HG02981 (cell line): ENCODE measurements around the gene UTP25.
A peak's percentile ranks its signal among the peaks of the same experiment; 100 is the strongest.

Experiments
- ATAC-seq: cut with Tn5 transposase; IDR thresholded peaks from one replicate; pipeline ENCODE4 v1.9.1; 2021; ENCODE audit warnings: mild to moderate bottlenecking, moderate library complexity; ENCODE audit not compliant: unreplicated experiment

UTP25 gene

GRCh38 chr1:209837671-209838070 lies 9.9 kb downstream of the UTP25 start:
- ATAC-seq: no peak

GRCh38 chr1:209838537-209838936 lies 10.8 kb downstream of the UTP25 start:
- no peak for ATAC-seq

DNA sequence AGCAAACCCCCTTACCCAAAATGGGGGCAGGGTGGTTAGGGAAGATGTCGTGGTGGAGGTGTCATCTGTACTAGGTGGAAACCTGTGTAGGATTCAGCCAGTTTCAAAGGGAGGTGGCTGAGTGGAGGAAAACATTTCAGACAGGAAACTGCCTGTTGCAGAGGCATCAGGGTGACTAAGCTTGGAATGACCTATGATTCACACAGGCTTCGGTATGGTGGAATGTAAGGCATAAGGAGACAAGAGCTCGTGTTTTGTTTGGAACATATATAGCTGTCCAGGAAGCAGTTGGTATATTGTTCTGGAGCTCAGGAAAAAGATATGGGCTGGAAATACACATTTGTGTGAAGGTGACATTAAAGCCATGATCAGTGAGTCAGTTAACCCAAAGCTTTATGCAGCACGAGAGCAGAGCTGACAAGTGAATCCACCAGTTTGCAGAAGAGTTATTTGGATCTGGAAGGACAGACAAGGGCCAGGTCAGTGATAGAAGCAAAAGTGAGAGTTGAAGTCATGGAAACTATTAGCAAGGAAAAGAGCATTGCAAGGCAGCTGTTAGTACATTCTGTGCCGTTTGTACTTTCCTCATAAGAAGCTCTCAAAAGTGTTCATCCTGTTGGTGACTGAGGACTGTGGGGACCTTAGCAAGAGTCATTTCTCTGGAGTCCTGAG lies 12.2 kb downstream of the UTP25 start:
- no peak for ATAC-seq

GRCh38 chr1:209840611-209841010 lies 12.8 kb downstream of the UTP25 start:
- no peak for ATAC-seq

DNA sequence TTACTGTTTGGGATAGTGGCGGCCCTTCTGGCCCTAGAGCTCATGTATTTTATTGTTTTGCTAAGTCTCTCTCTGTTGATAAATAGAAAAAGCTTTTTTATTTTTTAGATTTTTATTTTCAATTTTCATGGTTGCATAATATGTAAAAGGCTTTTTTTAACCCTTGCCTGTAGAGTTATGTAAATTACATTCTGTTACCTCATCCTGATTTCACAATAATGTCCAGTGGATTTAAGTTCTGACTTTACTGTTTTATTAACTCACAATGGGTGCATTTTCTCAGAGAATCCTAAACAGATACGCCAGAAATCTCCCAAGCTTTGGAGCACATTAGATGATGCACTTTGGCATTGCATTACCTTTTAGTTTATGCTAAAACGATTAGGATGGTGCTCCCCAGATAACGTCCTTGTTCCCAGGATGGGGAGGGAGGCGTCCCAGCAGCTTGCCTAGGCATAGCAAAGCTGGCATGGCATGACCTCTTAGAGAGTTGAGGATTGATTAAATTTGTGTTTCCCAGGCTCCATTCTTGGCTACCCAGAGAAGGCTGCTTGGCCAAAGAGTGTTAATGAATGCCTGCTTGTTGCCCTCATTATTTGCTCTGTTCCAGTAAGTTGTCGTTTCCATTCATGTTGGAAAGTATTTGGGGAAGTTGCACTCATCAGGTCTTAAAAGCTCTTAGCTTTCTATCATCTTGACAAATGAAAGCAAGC lies 17.1 kb downstream of the UTP25 start:
- no peak for ATAC-seq

DNA sequence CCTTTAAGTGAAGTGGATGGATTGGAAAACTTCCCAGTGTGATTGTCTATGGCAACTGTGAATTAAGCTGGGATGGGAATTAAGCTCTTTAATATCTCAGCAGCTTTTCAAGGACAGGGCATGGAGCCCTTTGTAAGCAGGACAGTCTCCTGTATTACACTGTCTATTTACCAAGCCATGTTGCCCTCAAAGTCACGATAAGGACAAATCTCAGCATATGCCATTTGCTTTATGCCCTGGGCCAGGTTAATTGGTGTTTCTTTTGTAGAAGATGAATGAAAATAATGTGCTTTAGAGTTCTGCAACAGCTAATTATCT lies 17.6 kb downstream of the UTP25 start:
- ATAC-seq: no peak

- no peak for ATAC-seq
Measured at GRCh38 chr1:209849388-209849787, 21.6 kb downstream of the UTP25 start.

DNA sequence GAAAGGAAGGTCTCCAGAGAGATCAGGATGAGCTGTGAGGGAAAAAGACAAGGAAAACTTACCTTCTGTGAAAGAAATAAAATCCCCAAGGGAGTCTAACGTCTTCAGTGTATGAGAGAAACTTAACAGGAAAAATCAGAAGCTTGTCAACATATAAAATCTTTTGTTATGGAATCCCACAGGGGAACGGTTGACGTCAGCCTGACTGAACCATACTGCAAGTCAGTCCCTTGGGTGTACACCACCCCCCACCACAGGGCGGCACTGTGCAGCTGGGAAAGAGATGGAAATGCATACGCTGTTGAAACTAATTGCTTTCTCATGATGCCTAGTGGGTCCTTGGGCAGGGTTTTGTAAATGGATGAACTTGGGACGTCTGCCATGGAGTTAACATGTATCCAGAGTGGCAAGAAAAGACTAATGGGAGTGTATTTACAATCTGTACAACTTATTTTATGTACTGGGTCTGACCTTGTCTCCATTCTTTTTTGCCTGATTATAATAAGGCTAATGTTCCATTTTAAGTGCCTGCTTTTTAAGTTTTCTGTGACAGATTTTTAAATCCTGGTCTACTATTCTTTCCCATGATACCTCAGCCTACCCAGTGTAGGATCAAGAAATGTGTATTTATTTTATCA lies 22.7 kb downstream of the UTP25 start:
- peak; percentile 65 for ATAC-seq

DNA sequence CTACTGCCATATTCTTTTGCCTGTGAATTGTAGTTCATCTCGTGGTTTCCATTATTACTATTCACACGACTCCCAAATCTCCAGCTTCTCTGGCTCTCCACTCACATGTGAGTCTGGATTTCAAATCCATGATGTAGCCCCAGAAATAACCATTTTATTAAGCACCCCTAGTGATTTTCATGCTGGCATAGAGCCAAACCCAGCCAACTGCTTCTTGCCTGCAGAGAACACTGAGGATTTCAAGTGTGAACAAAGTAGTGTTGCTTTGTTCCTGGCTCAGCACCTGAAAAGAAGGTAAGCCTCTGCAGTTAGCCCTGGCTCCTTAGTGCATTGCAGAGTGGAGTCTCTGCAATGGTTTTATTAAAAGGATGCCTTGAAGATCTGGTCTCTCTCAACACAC lies 25.9 kb downstream of the UTP25 start:
- ATAC-seq: no peak

GRCh38 chr1:209854196-209854595 lies 26.4 kb downstream of the UTP25 start:
- ATAC-seq: no peak

DNA sequence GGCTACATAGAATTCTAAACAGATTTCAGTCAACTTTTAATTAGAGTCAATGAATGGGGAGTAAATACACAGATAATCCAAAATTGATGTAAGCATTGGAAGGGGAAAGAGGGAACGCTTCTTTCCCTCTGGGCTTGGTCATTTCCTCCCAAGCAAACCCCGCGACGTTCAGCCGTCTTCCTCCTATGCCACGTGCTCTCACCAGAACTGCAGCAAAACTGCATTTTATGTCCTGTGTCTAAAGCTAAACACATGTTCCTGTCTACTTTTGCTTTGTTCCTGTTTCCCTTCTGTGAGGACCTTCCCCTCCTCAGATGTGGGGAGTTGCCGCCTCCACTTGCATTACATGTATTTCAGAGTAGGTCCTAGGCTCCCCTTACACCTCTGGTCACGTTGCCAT lies 27.2 kb downstream of the UTP25 start:
- ATAC-seq: no peak

GRCh38 chr1:209855623-209856022 lies 27.9 kb downstream of the UTP25 start:
- ATAC-seq: no peak

DNA sequence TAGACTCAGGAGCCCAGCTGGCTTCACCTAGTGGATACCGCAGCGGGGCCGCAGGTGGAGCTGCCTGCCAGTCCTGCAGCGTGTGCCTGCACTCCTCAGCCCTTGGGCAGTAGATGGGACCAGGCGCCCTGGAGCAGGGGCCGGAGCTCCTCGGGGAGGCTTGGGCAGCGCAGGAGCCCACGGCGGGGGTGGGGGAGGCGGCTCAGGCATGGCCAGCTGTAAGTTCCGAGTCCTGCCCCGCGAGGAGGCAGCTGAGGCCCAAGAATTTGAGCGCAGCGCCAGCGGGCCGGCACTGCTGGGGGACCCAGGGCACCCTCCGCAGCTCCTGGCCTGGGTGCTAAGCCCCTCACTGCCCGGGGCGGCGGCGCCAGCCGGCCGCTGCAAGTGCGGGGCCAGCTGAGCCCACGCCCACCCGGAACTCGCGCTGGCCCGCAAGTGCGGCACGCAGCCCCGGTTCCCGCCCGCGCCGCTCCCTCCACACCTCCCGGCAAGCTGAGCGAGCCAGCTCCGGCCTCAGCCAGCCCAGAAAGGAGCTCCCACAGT lies 30.9 kb downstream of the UTP25 start:
- no peak for ATAC-seq

DNA sequence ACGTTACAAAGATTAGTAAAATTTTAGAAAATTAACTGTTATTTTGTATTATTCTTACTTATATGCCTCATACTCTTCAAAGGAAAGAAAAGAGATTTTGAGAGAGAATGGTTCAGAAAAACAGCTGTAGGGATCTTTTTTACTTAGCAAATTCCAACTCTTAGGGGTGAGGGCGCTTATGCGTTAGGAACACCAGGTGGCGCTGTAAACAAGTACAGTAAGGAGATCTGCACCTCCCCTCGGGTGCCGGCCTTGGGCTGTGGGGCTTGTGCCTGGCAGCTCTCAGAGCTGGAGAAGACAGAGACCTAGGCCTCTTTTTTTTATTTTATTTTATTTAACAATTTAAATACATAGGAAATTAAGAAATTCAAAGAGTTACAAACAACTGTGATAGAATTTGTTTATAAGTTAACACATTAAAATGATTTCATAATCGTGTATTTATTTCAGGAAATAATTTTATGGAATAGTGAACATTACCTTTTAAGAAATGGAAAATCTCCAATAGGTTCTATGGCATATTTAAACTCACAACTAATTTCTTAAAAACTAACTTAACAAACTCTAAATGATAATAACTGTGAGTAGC lies 32.6 kb downstream of the UTP25 start:
- peak; percentile 97 for ATAC-seq

- no peak for ATAC-seq
Measured at GRCh38 chr1:209861242-209861641, 33.5 kb downstream of the UTP25 start.

- no peak for ATAC-seq
Measured at GRCh38 chr1:209862391-209863356, 34.9 kb downstream of the UTP25 start.

- no peak for ATAC-seq
Measured at GRCh38 chr1:209863766-209864485, 36.2 kb downstream of the UTP25 start.

DNA sequence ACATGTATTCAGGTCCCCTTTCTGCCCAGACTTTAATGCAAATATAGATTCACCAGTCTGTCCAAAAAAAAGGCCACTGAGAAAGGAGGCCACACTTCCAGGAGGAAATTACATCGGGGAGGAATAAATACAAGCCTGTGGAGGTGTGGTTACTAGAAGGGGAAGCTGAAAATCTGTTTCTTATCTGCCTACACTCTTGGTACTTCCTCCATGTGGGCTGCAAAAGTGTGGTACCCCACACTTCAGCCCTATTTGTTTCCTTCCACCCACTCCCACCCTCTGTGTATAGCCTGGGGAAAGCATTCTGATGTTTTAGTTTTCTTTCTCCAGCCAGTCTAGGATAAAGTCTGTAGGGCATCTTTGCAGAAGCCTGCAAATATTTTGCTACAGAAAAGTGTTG lies 38.4 kb downstream of the UTP25 start:
- ATAC-seq: no peak

DNA sequence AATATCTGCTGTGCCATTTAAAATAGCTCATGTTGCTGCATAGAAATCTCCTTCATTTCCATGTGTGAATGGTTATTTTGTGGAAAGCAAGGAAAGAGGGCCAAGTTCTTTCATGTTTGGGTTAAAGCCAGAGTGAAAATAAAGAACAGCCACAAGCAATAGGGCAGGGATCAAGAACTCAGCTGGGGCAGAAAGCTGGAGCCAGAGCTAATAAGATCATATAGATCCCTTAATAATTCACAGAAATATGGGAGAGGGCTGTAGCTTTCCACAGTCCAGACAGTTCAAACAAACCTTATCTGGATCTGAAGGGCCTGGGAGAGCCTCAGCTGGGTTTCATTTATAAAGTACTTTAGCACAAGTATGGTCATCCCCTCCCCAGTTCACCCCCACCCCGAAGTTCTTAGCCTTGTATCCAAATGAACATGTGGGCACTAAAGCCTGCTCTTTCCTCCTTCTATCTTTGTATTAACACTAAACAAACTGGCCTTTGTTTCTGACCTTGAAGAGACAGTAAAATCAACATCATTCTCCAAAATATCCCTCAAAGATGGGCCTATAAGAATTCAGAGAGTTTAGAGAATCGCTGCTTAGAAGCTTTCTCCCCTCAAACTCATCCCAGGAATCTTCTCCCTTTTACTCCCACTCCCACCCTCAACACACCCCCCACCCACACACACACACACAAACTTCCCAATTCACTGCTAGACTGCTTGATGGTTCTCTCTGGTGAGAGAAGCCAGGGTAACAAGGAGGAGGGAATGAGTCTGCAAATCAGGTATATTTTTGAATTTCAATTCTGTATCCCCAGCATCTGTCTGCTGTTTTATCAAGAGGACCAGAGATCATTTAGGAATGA lies 41.7 kb downstream of the UTP25 start:
- ATAC-seq: no peak
